Measurements from ENCODE around the gene SYNPO.

The SYNPO gene

GRCh38 chr5:150674341-150674821, 33.9 kb downstream of the SYNPO start:
- H3K27me3 Mint-ChIP-seq (ENCODE audit: low read depth): peaks cover 14% of the 10 kb centered on the region
- H3K27ac Mint-ChIP-seq: no peak overlapping the region
- DNase-seq (ENCODE audit: low spot score): no peak
- peaks cover 2% of the 10 kb centered on the region for H3K4me1 Mint-ChIP-seq (ENCODE audit: low read depth)
- no peaks in the 10 kb centered on the region for H3K36me3 Mint-ChIP-seq (ENCODE audit: low read depth)
- H3K9me3 Mint-ChIP-seq: no peaks in the 10 kb centered on the region
- H3K4me3 Mint-ChIP-seq: no peak overlapping the region

DNA sequence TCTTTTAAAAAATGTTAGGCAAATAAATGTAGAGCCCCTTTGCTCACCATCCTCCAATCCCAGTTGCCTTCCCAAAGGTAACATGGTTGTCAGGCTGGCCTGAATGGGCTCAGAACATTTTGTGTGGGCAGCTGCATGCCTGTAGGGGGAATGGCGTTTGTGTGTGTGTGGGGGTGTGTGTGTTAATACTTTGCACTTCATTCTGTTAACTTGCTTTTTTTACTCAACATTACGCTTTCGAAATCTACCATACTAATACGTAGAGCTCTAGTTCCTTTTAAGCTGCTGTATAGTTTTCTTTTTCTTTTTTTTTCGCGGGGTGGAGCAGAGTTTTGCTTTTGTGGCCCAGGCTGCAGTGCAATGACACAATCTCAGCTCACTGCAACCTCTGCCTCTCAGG, 34.6 kb downstream of the SYNPO start:
- DNase-seq (ENCODE audit: low spot score): no peak
- Mint-ChIP-seq H3K4me1 (ENCODE audit: low read depth) (peaks cover 2% of the 10 kb centered on the region), H3K36me3 (ENCODE audit: low read depth) (no peaks in the 10 kb centered on the region), H3K27me3 (ENCODE audit: low read depth) (peaks cover 11% of the 10 kb centered on the region), H3K27ac (no peak overlapping the region), H3K4me3 (no peak overlapping the region), H3K9me3 (no peaks in the 10 kb centered on the region)

- Mint-ChIP-seq H3K27ac (no peak overlapping the region), H3K9me3 (no peaks in the 10 kb centered on the region), H3K4me3 (no peak overlapping the region), H3K4me1 (ENCODE audit: low read depth) (peaks cover 2% of the 10 kb centered on the region), H3K27me3 (ENCODE audit: low read depth) (no peaks in the 10 kb centered on the region), H3K36me3 (ENCODE audit: low read depth) (no peaks in the 10 kb centered on the region)
- DNase-seq (ENCODE audit: low spot score): no peak
Measured at GRCh38 chr5:150676578-150676977, 36.1 kb downstream of the SYNPO start.

GRCh38 chr5:150689120-150689519, 48.7 kb downstream of the SYNPO start:
- Mint-ChIP-seq H3K27ac (no peak overlapping the region), H3K4me1 (ENCODE audit: low read depth) (no peaks in the 10 kb centered on the region), H3K4me3 (no peak overlapping the region), H3K9me3 (no peaks in the 10 kb centered on the region), H3K27me3 (ENCODE audit: low read depth) (no peaks in the 10 kb centered on the region), H3K36me3 (ENCODE audit: low read depth) (peaks cover 36% of the 10 kb centered on the region)
- DNase-seq (ENCODE audit: low spot score): no peak

- Mint-ChIP-seq H3K4me3 (no peak overlapping the region), H3K9me3 (no peaks in the 10 kb centered on the region), H3K27ac (no peak overlapping the region), H3K4me1 (ENCODE audit: low read depth) (no peaks in the 10 kb centered on the region), H3K27me3 (ENCODE audit: low read depth) (no peaks in the 10 kb centered on the region), H3K36me3 (ENCODE audit: low read depth) (peaks cover 50% of the 10 kb centered on the region)
- DNase-seq (ENCODE audit: low spot score): no peak
Measured at GRCh38 chr5:150690760-150691159, 50.3 kb downstream of the SYNPO start.

- no peaks in the 10 kb centered on the region for H3K27me3 Mint-ChIP-seq (ENCODE audit: low read depth)
- H3K4me3 Mint-ChIP-seq: no peak overlapping the region
- H3K36me3 Mint-ChIP-seq (ENCODE audit: low read depth): peaks cover 59% of the 10 kb centered on the region
- DNase-seq (ENCODE audit: low spot score): no peak
- peaks cover 2% of the 10 kb centered on the region for H3K4me1 Mint-ChIP-seq (ENCODE audit: low read depth)
- H3K9me3 Mint-ChIP-seq: no peaks in the 10 kb centered on the region
- H3K27ac Mint-ChIP-seq: no peak overlapping the region
Measured at GRCh38 chr5:150692276-150692675, 51.8 kb downstream of the SYNPO start.

DNA sequence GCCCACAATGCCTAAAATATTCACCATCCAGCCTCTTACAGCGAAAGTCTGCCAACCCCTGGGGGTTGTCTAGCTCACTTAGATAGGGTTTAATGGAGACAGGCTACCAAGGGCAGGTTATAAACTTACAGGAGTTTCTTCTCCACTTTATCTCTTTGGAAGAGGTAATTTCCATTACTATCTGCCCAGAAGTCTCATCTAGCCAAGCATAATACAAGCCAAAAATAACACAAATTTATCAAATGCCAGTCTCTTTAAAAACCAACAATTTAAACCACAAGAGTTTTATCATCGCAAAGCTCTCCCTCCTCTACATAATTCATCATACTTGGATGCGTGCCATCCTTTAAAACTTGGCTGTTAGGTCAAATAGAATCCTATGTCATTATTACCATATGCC, 54.2 kb downstream of the SYNPO start:
- H3K9me3 Mint-ChIP-seq: no peaks in the 10 kb centered on the region
- H3K27ac Mint-ChIP-seq: no peak overlapping the region
- peaks cover 70% of the 10 kb centered on the region for H3K36me3 Mint-ChIP-seq (ENCODE audit: low read depth)
- H3K4me3 Mint-ChIP-seq: no peak overlapping the region
- no peak for DNase-seq (ENCODE audit: low spot score)
- peaks cover 2% of the 10 kb centered on the region for H3K4me1 Mint-ChIP-seq (ENCODE audit: low read depth)
- no peaks in the 10 kb centered on the region for H3K27me3 Mint-ChIP-seq (ENCODE audit: low read depth)

GRCh38 chr5:150700246-150700593, 59.8 kb downstream of the SYNPO start:
- Mint-ChIP-seq H3K9me3 (no peaks in the 10 kb centered on the region), H3K4me3 (no peak overlapping the region), H3K4me1 (ENCODE audit: low read depth) (peaks cover 6% of the 10 kb centered on the region), H3K27me3 (ENCODE audit: low read depth) (no peaks in the 10 kb centered on the region), H3K27ac (no peak overlapping the region), H3K36me3 (ENCODE audit: low read depth) (peaks cover 33% of the 10 kb centered on the region)
- no peak for DNase-seq (ENCODE audit: low spot score)

DNA sequence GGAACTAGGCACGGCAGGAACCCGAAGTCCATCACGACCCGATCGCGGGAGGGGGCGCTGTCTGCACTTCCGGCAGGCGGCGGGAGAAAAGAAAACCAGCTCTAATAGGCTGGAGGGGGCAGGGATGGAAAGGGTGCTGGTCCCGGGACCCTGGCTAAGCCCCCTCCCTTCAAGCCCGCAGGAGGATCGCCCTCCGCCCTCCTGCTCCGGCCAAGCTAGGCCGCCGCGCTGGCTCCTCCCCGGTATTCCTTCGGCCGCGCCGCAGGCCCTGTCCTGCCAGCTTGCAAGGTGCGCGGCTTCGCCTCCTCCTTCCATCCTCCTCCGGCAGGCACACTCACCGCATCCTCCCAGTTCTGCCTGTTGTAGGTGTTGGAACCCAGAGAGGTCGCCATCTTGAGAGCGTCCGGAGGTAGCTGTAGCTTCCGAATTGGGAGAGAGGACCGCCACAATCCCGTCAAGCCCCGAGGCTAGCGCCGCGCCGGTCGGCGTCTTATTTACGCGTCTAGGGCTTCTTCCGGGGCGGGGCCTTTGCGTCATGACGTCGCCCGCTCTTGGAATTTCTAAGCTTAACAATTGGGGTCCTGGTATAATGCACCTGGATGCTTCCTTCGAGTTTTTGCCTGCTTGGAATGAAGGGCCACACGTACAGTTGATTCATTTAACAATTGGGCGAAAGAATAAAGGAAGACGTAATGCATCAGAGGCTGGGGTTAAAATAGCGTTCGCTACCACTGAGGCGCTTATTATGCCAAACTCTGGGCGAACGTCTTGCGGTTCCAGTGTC, 60.3 kb downstream of the SYNPO start, which contains the start of gene RBM22:
Gene RBM22 (minus strand): TSS at position 469 of the 784 bp plus-strand sequence. CDS start 77 bp downstream, at position 392.
- no peaks in the 10 kb centered on the region for H3K9me3 Mint-ChIP-seq
- H3K4me3 Mint-ChIP-seq: no peak within 1 kb of the TSS

DNA sequence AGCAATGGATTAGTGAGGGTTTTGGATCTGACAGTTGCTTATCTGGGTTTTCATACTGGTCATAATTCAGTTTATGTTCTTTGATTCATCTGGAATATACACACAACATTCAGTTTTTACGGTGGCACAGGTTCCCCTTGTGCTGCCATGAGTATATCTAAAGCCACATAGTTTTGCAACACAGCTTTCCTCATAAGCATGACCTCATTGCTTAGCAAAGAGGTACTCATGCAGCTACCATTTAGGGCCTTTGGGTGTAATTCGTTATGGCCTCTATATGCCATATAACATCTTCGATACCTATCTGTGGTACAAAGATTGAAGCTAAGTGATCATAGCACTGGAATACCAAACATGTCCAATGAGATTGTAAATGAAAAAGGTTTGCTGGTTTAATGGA, 63.3 kb downstream of the SYNPO start:
- H3K4me3 Mint-ChIP-seq: no peak overlapping the region
- H3K4me1 Mint-ChIP-seq (ENCODE audit: low read depth): peaks cover 4% of the 10 kb centered on the region
- H3K27ac Mint-ChIP-seq: no peak overlapping the region
- DNase-seq (ENCODE audit: low spot score): no peak
- no peaks in the 10 kb centered on the region for H3K27me3 Mint-ChIP-seq (ENCODE audit: low read depth)
- H3K9me3 Mint-ChIP-seq: no peaks in the 10 kb centered on the region
- H3K36me3 Mint-ChIP-seq (ENCODE audit: low read depth): peaks cover 16% of the 10 kb centered on the region

More for the DNA sequence above, 60.3 kb downstream of the SYNPO start, which contains the start of gene RBM22:
- peaks cover 6% of the 10 kb centered on the region for H3K4me1 Mint-ChIP-seq (ENCODE audit: low read depth)
- H3K27ac Mint-ChIP-seq: no peak within 1 kb of the TSS
- peak; percentile 90 for DNase-seq (ENCODE audit: low spot score)
- H3K27me3 Mint-ChIP-seq (ENCODE audit: low read depth): no peaks in the 10 kb centered on the region
- H3K36me3 Mint-ChIP-seq (ENCODE audit: low read depth): peaks cover 27% of the 10 kb centered on the region

GRCh38 chr5:150706776-150707390, 66.4 kb downstream of the SYNPO start:
- H3K4me1 Mint-ChIP-seq (ENCODE audit: low read depth): peaks cover 4% of the 10 kb centered on the region
- no peaks in the 10 kb centered on the region for H3K9me3 Mint-ChIP-seq
- no peak overlapping the region for H3K27ac Mint-ChIP-seq
- no peaks in the 10 kb centered on the region for H3K27me3 Mint-ChIP-seq (ENCODE audit: low read depth)
- H3K36me3 Mint-ChIP-seq (ENCODE audit: low read depth): peaks cover 19% of the 10 kb centered on the region
- no peak overlapping the region for H3K4me3 Mint-ChIP-seq
- no peak for DNase-seq (ENCODE audit: low spot score)

Measured in T-helper 2 cell treated with Interferon-gamma antibody and Interleukin-4, amounts not matched to agents 5 μg/mL and 100 μg/mL, for 36 hours (primary cell).